SK-N-SH (cell line): ENCODE results near the gene ACLY. TPM values are rescaled to one million over a fixed set of nuclear protein-coding genes. Genes with fewer than 3 reads are reported as not detected.

Experiments
- CTCF ChIA-PET: fragments of 300-600, 350-600 bp; formaldehyde crosslinking; extraction: SDS; loops from one replicate; lab custom pipeline; 2021; lab: Yijun Ruan, JAX
- POLR2A ChIA-PET: fragments of 350-600 bp; sonication (Branson Sonifier 250); formaldehyde crosslinking; extraction: SDS; loops from one replicate; lab custom pipeline; 2020; ENCODE audit warnings: antibody characterized with exemption, inconsistent platforms; lab: Yijun Ruan, JAX
- DNase-seq: peaks from one replicate; pipeline ENCODE4 v3.0.0; 2012
- H2AFZ ChIP-seq: fragments of 200-600 bp; sonication (generic); 2 replicates; pipeline ENCODE4 v1.8.1; 2016; ENCODE audit warnings: antibody characterized with exemption, mild to moderate bottlenecking, low read depth
- H3F3A ChIP-seq: fragments of 200-600 bp; sonication (generic); replicated peaks from 2 replicates; pipeline ENCODE3; 2016; ENCODE audit warnings: antibody characterized with exemption, mild to moderate bottlenecking; ENCODE audit not compliant: insufficient read depth
- H3K27ac ChIP-seq, 2 experiments: fragments of 200-500 bp in 1 of 2; fragments of 200-600 bp in 1 of 2; sonication (Bioruptor generic) in 1 of 2; sonication (generic), shearing (Covaris generic) in 1 of 2; 2 replicates each; pipeline versions ENCODE4 v1.5.1 to v1.6.1; 2014 to 2016; ENCODE audit warnings: low read depth in 2 of 2, inconsistent platforms in 1 of 2, low read length in 1 of 2, mild to moderate bottlenecking in 1 of 2, mixed read lengths in 1 of 2
- H3K27me3 ChIP-seq: fragments of 200-600 bp; sonication (generic), shearing (Covaris generic); 2 replicates; pipeline ENCODE4 v1.6.1; 2016; ENCODE audit warnings: mixed run types; ENCODE audit not compliant: insufficient read depth
- H3K36me3 ChIP-seq, 2 experiments: fragments of 200-500 bp in 1 of 2; fragments of 200-600 bp in 1 of 2; sonication (Bioruptor generic) in 1 of 2; sonication (generic) in 1 of 2; replicated peaks in 1 of 2; 2 replicates each; pipeline versions ENCODE3 to v1.5.1; 2014 to 2016; ENCODE audit warnings: low read length in 1 of 2, mild to moderate bottlenecking in 1 of 2; ENCODE audit not compliant: insufficient read depth in 2 of 2, control insufficient read depth in 1 of 2
- H3K4me1 ChIP-seq, 2 experiments: fragments of 200-500 bp in 1 of 2; fragments of 200-600 bp in 1 of 2; sonication (Bioruptor generic) in 1 of 2; sonication (generic), shearing (Covaris generic) in 1 of 2; 2 replicates each; pipeline versions ENCODE4 v1.5.1 to v1.6.1; 2014 to 2016; ENCODE audit warnings: low read depth in 1 of 2, low read length in 1 of 2, mixed run types in 1 of 2; ENCODE audit not compliant: insufficient read depth in 2 of 2, control insufficient read depth in 1 of 2
- H3K4me2 ChIP-seq: fragments of 200-600 bp; sonication (generic), shearing (Covaris generic); 2 replicates; pipeline ENCODE4 v1.6.1; 2017; ENCODE audit warnings: mixed run types
- H3K4me3 ChIP-seq, 2 experiments: fragments of 200-500 bp in 1 of 2; fragments of 200-600 bp in 1 of 2; sonication (Bioruptor generic) in 1 of 2; sonication (generic), shearing (Covaris generic) in 1 of 2; 2 replicates each; pipeline versions ENCODE4 v1.5.1 to v1.8.1; 2014 to 2016; ENCODE audit warnings: low read depth in 2 of 2, inconsistent platforms in 1 of 2, low read length in 1 of 2, mild to moderate bottlenecking in 1 of 2, mixed read lengths in 1 of 2, moderate library complexity in 1 of 2
- H3K79me2 ChIP-seq: fragments of 200-600 bp; sonication (generic); 2 replicates; pipeline ENCODE4 v1.8.1; 2017; ENCODE audit warnings: mild to moderate bottlenecking; ENCODE audit not compliant: insufficient read depth
- H3K9ac ChIP-seq: fragments of 200-600 bp; sonication (generic); 2 replicates; pipeline ENCODE4 v1.6.1; 2017; ENCODE audit warnings: mixed run types
- H3K9me2 ChIP-seq: fragments of 200-600 bp; sonication (generic); 2 replicates; pipeline ENCODE4 v1.6.1; 2017; ENCODE audit warnings: mixed run types
- H3K9me3 ChIP-seq: fragments of 200-600 bp; sonication (generic); 2 replicates; pipeline ENCODE4 v1.6.1; 2017; ENCODE audit warnings: mixed run types, mild to moderate bottlenecking, moderate library complexity
- H4K20me1 ChIP-seq: fragments of 200-600 bp; sonication (generic); 2 replicates; pipeline ENCODE4 v1.6.1; 2017; ENCODE audit warnings: mild to moderate bottlenecking, mixed run types; ENCODE audit not compliant: insufficient read depth
- CHD2 ChIP-seq: fragments of 150-350 bp; IDR thresholded peaks from 2 replicates; pipeline ENCODE4 v1.6.1; 2018; ENCODE audit warnings: low read length; ENCODE audit not compliant: partially characterized antibody
- CTCF ChIP-seq: fragments of 200-600 bp; sonication (generic); IDR thresholded peaks from 2 replicates; pipeline ENCODE4 v1.6.1; 2017; ENCODE audit warnings: antibody characterized with exemption, mild to moderate bottlenecking, moderate library complexity
- ELF1 ChIP-seq: IDR thresholded peaks from 2 replicates; pipeline ENCODE4 v1.4.0; 2012
- EP300 ChIP-seq, 2 experiments: IDR thresholded peaks; 2 replicates each; pipeline versions ENCODE4 v1.4.0 to v1.6.1; 2012; ENCODE audit warnings: borderline replicate concordance in 1 of 2, low read depth in 1 of 2, low read length in 1 of 2
- EZH2phosphoT487 ChIP-seq: fragments of 200-600 bp; sonication (generic); IDR thresholded peaks from 2 replicates; pipeline ENCODE4 v1.6.1; 2017; ENCODE audit warnings: low read depth, mixed run types, mild to moderate bottlenecking, antibody characterized with exemption, moderate library complexity, borderline replicate concordance
- FOSL2 ChIP-seq: IDR thresholded peaks from 2 replicates; pipeline ENCODE4 v1.4.0; 2012; ENCODE audit warnings: low read depth, mild to moderate bottlenecking, moderate library complexity, borderline replicate concordance
- FOXM1 ChIP-seq: IDR thresholded peaks from 2 replicates; pipeline ENCODE4 v1.4.0; 2012; ENCODE audit warnings: low read depth, mild to moderate bottlenecking
- JUND ChIP-seq: IDR thresholded peaks from 2 replicates; pipeline ENCODE4 v1.4.0; 2012
- MAX ChIP-seq: IDR thresholded peaks from 2 replicates; pipeline ENCODE4 v1.4.0; 2012; ENCODE audit warnings: low read depth
- MEF2A ChIP-seq: IDR thresholded peaks from 2 replicates; pipeline ENCODE4 v1.4.0; 2012; ENCODE audit warnings: low read depth, borderline replicate concordance
- MXI1 ChIP-seq: IDR thresholded peaks from 2 replicates; pipeline ENCODE4 v1.6.1; 2012; ENCODE audit warnings: mild to moderate bottlenecking, low read depth, low read length, improper control_type of control experiment
- NFIC ChIP-seq: IDR thresholded peaks from 2 replicates; pipeline ENCODE4 v1.4.0; 2012; ENCODE audit warnings: borderline replicate concordance
- NRF1 ChIP-seq: IDR thresholded peaks from 2 replicates; pipeline ENCODE4 v1.6.1; 2012; ENCODE audit warnings: low read depth, mild to moderate bottlenecking, low read length
- PBX3 ChIP-seq: IDR thresholded peaks from 2 replicates; pipeline ENCODE4; 2012
- POLR2AphosphoS5 ChIP-seq: IDR thresholded peaks from 2 replicates; pipeline ENCODE4 v1.6.1; 2012; ENCODE audit warnings: low read depth, low read length
- RCOR1 ChIP-seq: fragments of 150-350 bp; IDR thresholded peaks from 2 replicates; pipeline ENCODE4 v1.6.1; 2017; ENCODE audit warnings: antibody characterized with exemption, low read length
- REST ChIP-seq: IDR thresholded peaks from 2 replicates; pipeline ENCODE4 v1.6.1; 2012; ENCODE audit warnings: mild to moderate bottlenecking, low read depth, low read length, moderate library complexity
- RXRA ChIP-seq: IDR thresholded peaks from 2 replicates; pipeline ENCODE4 v1.4.0; 2012; ENCODE audit warnings: low read depth, mild to moderate bottlenecking, borderline replicate concordance
- SIN3A ChIP-seq: IDR thresholded peaks from 2 replicates; pipeline ENCODE4 v1.6.1; 2012; ENCODE audit warnings: low read depth, mild to moderate bottlenecking, low read length, moderate library complexity, borderline replicate concordance
- TAF1 ChIP-seq: IDR thresholded peaks from 2 replicates; pipeline ENCODE4 v1.6.1; 2012; ENCODE audit warnings: low read depth, mild to moderate bottlenecking, low read length, moderate library complexity, borderline replicate concordance
- TCF12 ChIP-seq: IDR thresholded peaks from 2 replicates; pipeline ENCODE4 v1.4.0; 2012
- USF1 ChIP-seq: IDR thresholded peaks from 2 replicates; pipeline ENCODE4 v1.4.0; 2012; ENCODE audit warnings: low read depth, borderline replicate concordance
- USF2 ChIP-seq: fragments of 150-350 bp; IDR thresholded peaks from 2 replicates; pipeline ENCODE4 v1.6.1; 2017; ENCODE audit warnings: antibody characterized with exemption, low read length, low read depth, borderline replicate concordance
- YY1 ChIP-seq: IDR thresholded peaks from 2 replicates; pipeline ENCODE4 v1.4.0; 2012; ENCODE audit warnings: low read depth, mild to moderate bottlenecking
- WGBS: methylation state at CpG from one replicate; pipeline ENCODE4 v1.1.6; 2017; ENCODE audit warnings: low lambda C conversion rate; 5-methylcytosine and 5-hydroxymethylcytosine counted together
- polyA plus RNA-seq, 3 experiments: library from polyadenylated mRNA; depleted of rRNA; stranded (reverse); fragments of >200 nt; gene quantifications; 2 replicates each; pipeline ENCODE4 v1.2.3, GENCODE V29; 2012

The ACLY gene
- polyA plus RNA-seq, 1 of the 3 experiments (the other 2 are of a cell fraction): 163 TPM

- no peaks in the 10 kb centered on the region for H3K27me3 ChIP-seq
- POLR2A ChIA-PET: interaction anchor here (0.7 to 2.2 kb wide), 4 partner anchors 50 to 137 kb away, joined by 3 to 10 read pairs (median 4); partner anchors contain the start of gene DNAJC7
- peak within 1 kb of the TSS; percentile 93 to 96 for H3K4me3 ChIP-seq
- 0% methylated on average over 14 of the region's 71 CpGs for WGBS
- H3K9me3 ChIP-seq: no peaks in the 10 kb centered on the region
- no peaks in the 10 kb centered on the region for H4K20me1 ChIP-seq
- H2AFZ ChIP-seq: peak within 1 kb of the TSS; percentile 83
- peaks cover 8% of the 10 kb centered on the region for H3F3A ChIP-seq
- peak; percentile 99 for DNase-seq
- H3K36me3 ChIP-seq: peaks cover 18 to 22% of the 10 kb centered on the region in 2 experiments
- peak within 1 kb of the TSS; percentile 91 for H3K4me2 ChIP-seq
- CTCF ChIA-PET: interaction anchor here (0.7 to 4.6 kb wide), 11 partner anchors 27 to 345 kb away, joined by 3 to 21 read pairs (median 4); partner anchors contain the start of genes DNAJC7, KAT2A, NKIRAS2 and P3H4
- H3K4me1 ChIP-seq: peaks cover 5 to 34% of the 10 kb centered on the region in 2 experiments; a peak in 2 of 4 replicates
- peak within 1 kb of the TSS; percentile 96 for H3K9ac ChIP-seq
- H3K79me2 ChIP-seq: peaks cover 48% of the 10 kb centered on the region
- H3K9me2 ChIP-seq: no peaks in the 10 kb centered on the region
- peak within 1 kb of the TSS; percentile 65 to 91 for H3K27ac ChIP-seq
- TF ChIP-seq POLR2AphosphoS5: peak; percentile 88
- peak; percentile 81 for TF ChIP-seq TAF1
- no peak for TF ChIP-seq EZH2phosphoT487
- no peak for TF ChIP-seq JUND
- TF ChIP-seq YY1: no peak
- peak; percentile 81; the same call in 1 of the 2 replicates for TF ChIP-seq SIN3A
- no peak for TF ChIP-seq FOXM1
- peak; percentile 99 for TF ChIP-seq CHD2
- TF ChIP-seq MAX: peak; percentile 41; the same call in 1 of the 2 replicates
- TF ChIP-seq PBX3: peak; percentile 38
- 0 out of 2 replicates have a peak, but pooled peaks have one; percentile 15 for TF ChIP-seq NFIC
- no peak for TF ChIP-seq RXRA
- no peak for TF ChIP-seq MEF2A
- TF ChIP-seq RCOR1: no peak
- no peak for TF ChIP-seq USF1
- no peak for TF ChIP-seq FOSL2
- no peak for TF ChIP-seq CTCF
- TF ChIP-seq TCF12: no peak
- TF ChIP-seq ELF1: 0 out of 2 replicates have a peak, but pooled peaks have one; percentile 19
- TF ChIP-seq EP300 (IDR thresholded peaks at IDR 0.05; ENCODE audit: borderline replicate concordance in 1 of 2, low read depth in 1 of 2, low read length in 1 of 2): no peak
- peak; percentile 87 for TF ChIP-seq MXI1
- TF ChIP-seq NRF1: peak; percentile 86
- TF ChIP-seq USF2: no peak; the same call in 1 of the 2 replicates
- TF ChIP-seq REST: no peak
Measured at GRCh38 chr17:41966463-41967140, 47.9 kb upstream of the ACLY start, which contains the start of gene CNP. Gene CNP (plus strand): TSS chr17:41966795. CDS start chr17:41966885, 90 bp downstream.
